ENCODE measurements around the gene CBX1. TPM values are rescaled to one million over a fixed set of nuclear protein-coding genes. Genes with fewer than 3 reads are reported as not detected.
A peak's percentile ranks its signal among the peaks of the same experiment; 100 is the strongest.

The CBX1 gene
- total RNA-seq, 2 experiments from 2014 or later, result 63.6 to 64.8 TPM

DNA sequence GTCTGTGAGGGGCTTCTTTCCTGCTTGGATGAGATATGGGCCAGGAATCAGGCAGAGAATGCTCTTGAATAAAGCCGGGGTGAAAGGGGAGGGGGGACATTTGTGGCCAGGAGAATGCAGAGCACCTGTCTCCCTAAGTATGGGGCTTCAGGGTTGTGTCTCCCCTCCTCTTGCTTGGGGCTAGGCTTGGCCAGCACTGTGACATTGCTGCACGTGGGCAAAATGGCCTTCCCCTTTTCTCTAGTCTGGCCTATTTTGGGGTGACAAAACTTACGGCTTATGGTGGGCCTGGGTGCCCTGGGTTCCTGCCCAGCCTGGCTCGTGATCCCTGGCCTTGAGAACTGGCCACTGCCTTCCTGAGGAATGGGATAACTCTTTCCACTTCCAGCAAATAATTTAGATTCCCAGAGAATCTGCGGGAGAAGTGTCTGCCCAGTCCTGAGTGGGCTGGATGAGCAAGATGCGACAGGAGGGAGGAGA lies 47.5 kb downstream of the CBX1 start:
- no peak for DNase-seq
- H3K9me3 Mint-ChIP-seq, result no peaks in the 10 kb centered on the region
- CTCF ChIA-PET, result interaction anchor here (1.2 to 1.6 kb wide), 2 partner anchors 28 to 33 kb away, joined by 3 to 5 read pairs; no protein-coding TSS in a partner anchor
- peaks cover 68% of the 10 kb centered on the region for H3K4me1 Mint-ChIP-seq
- no peaks in the 10 kb centered on the region for H3K27me3 Mint-ChIP-seq
- H3K27ac Mint-ChIP-seq, result no peak overlapping the region
- POLR2A ChIA-PET, result interaction anchor here (0.6 kb wide), 1 partner anchor 59 kb away, joined by 3 read pairs; no protein-coding TSS in a partner anchor
- no peak overlapping the region for H3K4me3 Mint-ChIP-seq
- peaks cover 58% of the 10 kb centered on the region for H3K36me3 Mint-ChIP-seq (ENCODE audit: low read depth)

DNA sequence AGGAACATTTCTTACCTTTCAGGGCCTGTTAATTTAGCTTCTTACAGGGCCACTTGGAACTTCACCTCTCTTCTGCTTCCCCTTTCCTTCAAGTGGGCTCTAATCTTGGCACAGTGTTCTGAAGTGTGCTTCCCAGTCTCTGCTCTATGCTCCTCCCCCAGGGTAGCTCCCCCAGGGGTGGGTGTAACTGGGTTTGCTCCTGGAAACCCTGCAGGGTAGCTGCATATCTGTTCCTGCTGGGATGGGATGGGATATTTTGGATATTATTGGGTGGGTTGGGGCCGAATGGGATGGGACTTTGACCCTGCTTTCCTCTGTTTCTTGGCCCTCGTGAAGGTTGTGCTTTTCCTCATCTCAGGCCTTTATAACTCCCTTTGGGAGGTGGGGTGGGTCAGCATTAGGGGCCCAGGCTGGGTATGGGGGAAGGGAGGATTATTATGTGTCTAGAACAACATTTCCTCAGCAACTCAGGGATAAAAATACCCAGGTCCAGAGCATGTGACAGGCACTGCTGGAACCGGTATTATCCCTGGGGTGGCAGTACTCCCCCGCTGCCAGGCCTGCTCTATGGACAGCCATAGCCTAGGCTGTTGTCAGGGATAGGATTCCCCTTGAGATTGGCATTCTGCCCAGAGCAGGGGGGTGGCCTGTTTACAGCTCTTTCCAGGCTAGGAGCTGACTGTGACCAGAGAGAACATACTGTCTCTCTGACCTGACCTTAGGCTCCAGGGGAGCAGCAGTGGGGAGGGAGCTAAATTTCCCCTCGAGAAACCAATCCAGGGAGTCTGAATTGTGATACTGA lies 48.1 kb downstream of the CBX1 start:
- H3K27ac Mint-ChIP-seq, result peak overlapping the region; percentile 67
- CTCF ChIA-PET, result interaction anchor here (0.7 to 1.6 kb wide), 4 partner anchors 12 to 32 kb away, joined by 3 to 5 read pairs (median 3); no protein-coding TSS in a partner anchor

GRCh38 chr17:48051706-48052486 lies 49.4 kb downstream of the CBX1 start:
- Mint-ChIP-seq H3K27ac (peak overlapping the region; percentile 39), H3K36me3 (ENCODE audit: low read depth) (peaks cover 49% of the 10 kb centered on the region), H3K4me1 (peaks cover 70% of the 10 kb centered on the region), H3K27me3 (no peaks in the 10 kb centered on the region), H3K4me3 (no peak overlapping the region), H3K9me3 (no peaks in the 10 kb centered on the region)
- ChIA-PET CTCF (interaction anchor here (0.7 to 1.6 kb wide), 3 partner anchors 8 to 26 kb away, joined by 3 to 5 read pairs (median 3); no protein-coding TSS in a partner anchor), POLR2A (no interaction called here)
- no peak for DNase-seq

More for the DNA sequence above, 48.1 kb downstream of the CBX1 start:
- POLR2A ChIA-PET, result interaction anchor here (0.6 kb wide), 2 partner anchors 28 to 59 kb away, joined by 3 read pairs; no protein-coding TSS in a partner anchor
- no peak for DNase-seq
- no peaks in the 10 kb centered on the region for H3K9me3 Mint-ChIP-seq
- H3K36me3 Mint-ChIP-seq (ENCODE audit: low read depth), result peaks cover 52% of the 10 kb centered on the region
- H3K27me3 Mint-ChIP-seq, result no peaks in the 10 kb centered on the region
- H3K4me3 Mint-ChIP-seq, result no peak overlapping the region
- peaks cover 68% of the 10 kb centered on the region for H3K4me1 Mint-ChIP-seq

GRCh38 chr17:48051283-48051682 lies 50.0 kb downstream of the CBX1 start:
- CTCF ChIA-PET, result interaction anchor here (1.5 kb wide), 2 partner anchors 17 to 34 kb away, joined by 4 to 7 read pairs; no protein-coding TSS in a partner anchor
- H3K27ac Mint-ChIP-seq, result peak overlapping the region; percentile 39
- H3K4me1 Mint-ChIP-seq, result peaks cover 72% of the 10 kb centered on the region
- no peaks in the 10 kb centered on the region for H3K27me3 Mint-ChIP-seq
- POLR2A ChIA-PET, result no interaction called here
- H3K36me3 Mint-ChIP-seq (ENCODE audit: low read depth), result peaks cover 44% of the 10 kb centered on the region
- H3K9me3 Mint-ChIP-seq, result no peaks in the 10 kb centered on the region
- no peak overlapping the region for H3K4me3 Mint-ChIP-seq
- DNase-seq, result no peak

DNA sequence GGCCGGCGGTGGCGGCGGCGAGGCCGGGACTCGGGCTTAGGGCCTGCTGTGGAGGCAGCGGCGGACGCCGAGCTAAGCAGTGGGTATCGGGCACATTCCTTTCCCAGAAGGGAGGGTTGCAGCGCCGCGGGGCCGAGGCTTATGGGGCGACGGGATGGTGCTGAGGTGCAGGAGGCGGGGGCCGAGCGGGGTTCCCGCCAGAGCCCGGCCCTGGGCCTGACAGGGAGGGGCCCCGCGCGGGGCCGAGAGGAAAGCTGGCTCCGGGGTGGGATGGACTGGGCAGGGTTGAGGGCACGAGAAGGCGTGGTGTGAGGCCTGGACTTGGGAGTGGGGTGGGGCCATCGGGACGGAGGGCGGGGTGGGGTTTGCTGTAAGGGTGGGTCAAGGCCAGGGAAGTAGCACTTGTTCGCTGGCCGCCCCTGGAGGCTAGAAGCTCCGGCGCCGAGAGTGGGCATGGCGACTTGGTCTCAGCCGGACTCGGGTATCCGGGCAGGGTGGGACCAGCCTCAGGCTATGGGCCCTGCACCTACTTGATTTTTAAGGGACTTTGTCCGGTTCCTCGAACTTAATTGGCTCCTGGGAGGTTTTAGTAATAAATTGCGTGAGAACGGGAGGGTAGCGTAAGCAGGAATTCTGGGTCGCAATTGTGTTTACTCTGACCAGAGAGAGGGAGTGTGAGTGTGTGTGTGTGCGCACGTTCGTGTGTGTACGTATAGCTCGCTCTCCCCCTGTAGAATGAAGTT lies 52.7 kb downstream of the CBX1 start:
- peak overlapping the region; percentile 94 for H3K27ac Mint-ChIP-seq
- H3K4me3 Mint-ChIP-seq, result peak overlapping the region; percentile 97
- H3K9me3 Mint-ChIP-seq, result no peaks in the 10 kb centered on the region
- H3K27me3 Mint-ChIP-seq, result no peaks in the 10 kb centered on the region
- ChIA-PET POLR2A (interaction anchor here (0.6 to 1.0 kb wide), 2 partner anchors 18 to 383 kb away, joined by 3 read pairs; no protein-coding TSS in a partner anchor), CTCF (interaction anchor here (0.6 to 5.2 kb wide), 17 partner anchors 10 to 584 kb away, joined by 3 to 39 read pairs (median 3); partner anchors contain the start of gene HOXB5)
- DNase-seq, result peak; percentile 33
- H3K4me1 Mint-ChIP-seq, result peaks cover 61% of the 10 kb centered on the region
- peaks cover 33% of the 10 kb centered on the region for H3K36me3 Mint-ChIP-seq (ENCODE audit: low read depth)

DNA sequence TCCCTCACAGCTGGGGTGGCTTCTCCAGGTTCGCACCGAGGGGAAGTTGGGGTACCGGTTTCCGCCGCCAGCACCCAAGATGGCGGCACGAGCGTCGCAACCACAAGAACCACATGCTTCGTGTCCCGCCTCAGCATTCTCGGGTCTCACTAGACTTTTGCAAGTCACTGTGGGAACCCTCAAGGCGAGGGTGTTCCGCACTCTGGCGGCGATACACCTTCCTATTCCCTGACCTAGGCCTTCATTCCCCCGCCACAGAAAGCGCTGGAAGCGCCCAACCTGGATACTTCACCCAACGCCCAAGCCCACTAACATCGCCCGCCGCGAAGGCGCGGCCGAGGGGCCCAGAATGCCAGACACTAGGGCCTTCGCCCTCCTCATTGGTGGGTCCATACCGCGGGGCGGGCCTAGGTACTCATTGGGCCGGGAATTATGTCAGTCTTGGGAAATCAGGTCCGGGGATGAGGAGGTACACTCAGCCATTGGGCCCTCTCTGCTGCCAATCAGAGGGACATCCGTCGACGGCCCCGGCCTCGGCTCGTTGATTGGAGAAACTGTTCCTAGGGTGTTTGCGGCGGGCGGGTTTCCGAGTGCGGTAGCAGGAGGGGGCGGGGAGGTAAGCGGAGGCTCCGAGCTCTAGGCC lies 53.4 kb downstream of the CBX1 start, which contains the start of gene NFE2L1:
Gene NFE2L1 (plus strand): TSS at position 619 of the 643 bp plus-strand sequence. CDS start 2,760 bp downstream, outside the sequence.
- Mint-ChIP-seq H3K9me3 (no peaks in the 10 kb centered on the region), H3K4me1 (peaks cover 57% of the 10 kb centered on the region), H3K4me3 (peak within 1 kb of the TSS; percentile 97), H3K36me3 (ENCODE audit: low read depth) (peaks cover 32% of the 10 kb centered on the region), H3K27ac (peak within 1 kb of the TSS; percentile 94), H3K27me3 (no peaks in the 10 kb centered on the region)
- peak; percentile 99 for DNase-seq
- ChIA-PET POLR2A (no interaction called here), CTCF (interaction anchor here (0.6 to 5.2 kb wide), 16 partner anchors 9 to 146 kb away, joined by 3 to 39 read pairs (median 3); no protein-coding TSS in a partner anchor)

DNA sequence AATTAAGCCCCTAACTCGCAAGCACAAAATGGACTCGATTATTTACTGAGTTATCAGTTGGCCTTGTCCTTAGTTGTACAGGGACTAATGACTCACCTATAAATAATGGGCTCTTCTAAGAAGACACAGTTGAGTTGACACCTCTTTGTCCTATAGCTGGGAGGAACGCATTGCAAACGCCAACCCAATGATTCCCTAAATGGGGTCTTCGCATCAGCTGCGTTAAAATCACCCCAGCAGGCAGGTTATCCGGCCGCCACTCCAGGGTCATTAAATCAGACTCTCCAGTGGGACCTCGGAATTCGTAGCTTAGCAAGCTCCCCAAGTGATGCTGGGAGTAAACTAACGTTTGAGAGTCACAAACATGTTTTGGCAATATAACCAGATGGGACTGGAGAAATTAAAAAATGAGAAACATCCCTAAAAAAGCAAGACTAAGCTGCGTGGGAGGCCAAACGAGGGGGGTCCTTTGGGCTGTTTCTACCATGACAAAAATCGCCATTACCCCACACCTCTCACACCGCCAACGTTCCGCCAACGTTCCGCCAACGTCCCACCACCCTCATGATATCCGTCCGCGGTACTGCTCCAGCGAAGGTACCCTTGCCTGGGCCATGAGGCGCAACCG lies 54.1 kb downstream of the CBX1 start:
- H3K27me3 Mint-ChIP-seq, result no peaks in the 10 kb centered on the region
- POLR2A ChIA-PET, result interaction anchor here (0.7 kb wide), 1 partner anchor 12 kb away, joined by 3 read pairs; no protein-coding TSS in a partner anchor

DNA sequence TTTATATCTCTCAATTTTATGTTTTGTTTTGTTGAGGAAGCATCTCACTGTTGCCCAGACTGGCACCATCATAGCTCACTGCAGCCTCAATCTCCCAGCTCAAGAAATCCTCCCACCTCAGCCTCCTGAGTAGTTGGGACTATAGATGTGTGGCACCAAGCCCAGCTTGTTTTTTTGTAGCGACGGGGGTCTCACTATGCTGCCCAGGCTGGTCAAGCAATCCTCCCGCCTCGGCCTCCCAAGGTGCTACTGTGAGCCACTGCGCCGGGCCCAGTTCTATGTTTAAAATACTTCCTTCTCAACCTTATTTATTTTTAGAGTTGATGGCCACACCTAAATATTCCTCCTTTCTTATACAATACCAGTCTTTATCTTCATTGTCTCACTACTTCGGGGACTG lies 55.0 kb downstream of the CBX1 start:
- H3K4me1 Mint-ChIP-seq, result peaks cover 45% of the 10 kb centered on the region
- ChIA-PET CTCF (interaction anchor here (1.0 to 5.2 kb wide), 7 partner anchors 9 to 147 kb away, joined by 3 to 39 read pairs (median 5); no protein-coding TSS in a partner anchor), POLR2A (no interaction called here)
- H3K27me3 Mint-ChIP-seq, result no peaks in the 10 kb centered on the region
- H3K4me3 Mint-ChIP-seq, result peak overlapping the region; percentile 97
- H3K27ac Mint-ChIP-seq, result peak overlapping the region; percentile 38
- H3K36me3 Mint-ChIP-seq (ENCODE audit: low read depth), result peaks cover 18% of the 10 kb centered on the region
- DNase-seq, result no peak
- no peaks in the 10 kb centered on the region for H3K9me3 Mint-ChIP-seq

More for the DNA sequence above, 54.1 kb downstream of the CBX1 start:
- Mint-ChIP-seq H3K27ac (peak overlapping the region; percentile 94), H3K36me3 (ENCODE audit: low read depth) (peaks cover 26% of the 10 kb centered on the region), H3K4me1 (peaks cover 51% of the 10 kb centered on the region), H3K4me3 (peak overlapping the region; percentile 97), H3K9me3 (no peaks in the 10 kb centered on the region)
- CTCF ChIA-PET, result interaction anchor here (0.6 to 5.2 kb wide), 13 partner anchors 9 to 146 kb away, joined by 3 to 39 read pairs (median 4); no protein-coding TSS in a partner anchor
- DNase-seq, result no peak

DNA sequence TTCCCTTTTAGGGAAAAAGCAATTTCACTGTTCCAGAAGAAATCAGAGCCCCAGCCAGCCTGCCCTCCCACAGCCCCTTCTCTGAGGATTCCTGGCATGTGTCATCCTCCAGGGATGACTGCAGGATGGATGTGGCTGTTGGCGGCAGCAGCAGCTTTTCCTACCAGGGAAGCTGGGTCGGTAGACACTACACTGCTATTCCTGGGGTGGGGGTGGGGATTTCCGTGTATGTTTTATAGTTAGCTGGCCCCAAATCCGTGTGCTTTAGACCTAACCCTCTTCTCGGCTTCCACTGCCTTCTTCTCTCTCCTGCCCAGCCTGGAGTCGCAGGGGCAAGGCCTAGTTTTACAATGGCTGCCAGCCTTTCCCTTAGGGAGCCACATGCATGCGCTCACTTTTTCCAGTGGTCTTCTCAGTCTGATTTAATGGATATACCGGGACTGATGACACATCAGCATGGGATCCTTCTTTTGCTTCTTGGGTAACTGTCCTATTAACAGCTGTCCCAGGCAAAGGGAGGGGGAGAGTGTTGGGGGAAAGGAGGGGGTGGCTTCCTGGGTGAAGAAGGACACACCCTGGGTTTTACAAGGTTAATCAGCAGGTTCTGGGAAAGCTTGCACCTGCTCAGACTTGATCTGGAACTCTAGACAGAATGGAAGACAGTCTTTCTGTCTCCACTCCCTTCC lies 55.8 kb downstream of the CBX1 start:
- H3K4me3 Mint-ChIP-seq, result no peak overlapping the region
- no peaks in the 10 kb centered on the region for H3K9me3 Mint-ChIP-seq
- H3K27me3 Mint-ChIP-seq, result no peaks in the 10 kb centered on the region
- peaks cover 9% of the 10 kb centered on the region for H3K36me3 Mint-ChIP-seq (ENCODE audit: low read depth)
- POLR2A ChIA-PET, result no interaction called here
- peaks cover 37% of the 10 kb centered on the region for H3K4me1 Mint-ChIP-seq
- no peak for DNase-seq
- H3K27ac Mint-ChIP-seq, result peak overlapping the region; percentile 15
- CTCF ChIA-PET, result interaction anchor here (0.9 to 5.2 kb wide), 4 partner anchors 9 to 30 kb away, joined by 3 to 39 read pairs (median 6); no protein-coding TSS in a partner anchor

- DNase-seq, result no peak
- H3K27me3 Mint-ChIP-seq, result no peaks in the 10 kb centered on the region
- ChIA-PET CTCF (interaction anchor here (0.9 to 2.4 kb wide), 5 partner anchors 9 to 30 kb away, joined by 3 to 10 read pairs (median 8); no protein-coding TSS in a partner anchor), POLR2A (no interaction called here)
- peaks cover 31% of the 10 kb centered on the region for H3K4me1 Mint-ChIP-seq
- H3K9me3 Mint-ChIP-seq, result no peaks in the 10 kb centered on the region
- no peak overlapping the region for H3K27ac Mint-ChIP-seq
- no peak overlapping the region for H3K4me3 Mint-ChIP-seq
- peaks cover 5% of the 10 kb centered on the region for H3K36me3 Mint-ChIP-seq (ENCODE audit: low read depth)
Measured at GRCh38 chr17:48044851-48045250, 56.4 kb downstream of the CBX1 start.

Measured in activated CD4-positive, alpha-beta T cell treated with anti-CD3 and anti-CD28 coated beads, Interleukin-2, amount 10 ng/mL, durations not matched to agents 7 days and 5 days (primary cell).